Measurements from ENCODE around the gene PLEKHN1.
A peak's percentile ranks its signal among the peaks of the same experiment; 100 is the strongest.
"Not testable (repeated sequence)": the region's sequence is repeated elsewhere in the genome, so short reads cannot be mapped to it uniquely, and the experiment has no call there.

Gene PLEKHN1

GRCh38 chr1:1010131-1010530 is 43.8 kb downstream of the PLEKHN1 start:
- DNase-seq (ENCODE audit: low spot score) = not testable (repeated sequence)

- no peak for DNase-seq (ENCODE audit: low spot score)
Measured at GRCh38 chr1:1011396-1011949, 45.2 kb downstream of the PLEKHN1 start.

GRCh38 chr1:1012736-1013104 is 46.4 kb downstream of the PLEKHN1 start:
- not testable (repeated sequence) for DNase-seq (ENCODE audit: low spot score)

- DNase-seq (ENCODE audit: low spot score) = peak; percentile 89
Measured at GRCh38 chr1:1013105-1013921, 47.0 kb downstream of the PLEKHN1 start, which contains the start of gene ISG15. ISG15 (plus strand) TSS chr1:1013497; CDS start chr1:1013574, 77 bp downstream.

- no peak for DNase-seq (ENCODE audit: low spot score)
Measured at GRCh38 chr1:1013922-1014648, 47.8 kb downstream of the PLEKHN1 start.

GRCh38 chr1:1014799-1015681 is 48.8 kb downstream of the PLEKHN1 start:
- no peak for DNase-seq (ENCODE audit: low spot score)

- DNase-seq (ENCODE audit: low spot score) = not testable (repeated sequence)
Measured at GRCh38 chr1:1017397-1018320, 51.4 kb downstream of the PLEKHN1 start.

GRCh38 chr1:1018321-1018685 is 52.0 kb downstream of the PLEKHN1 start:
- not testable (repeated sequence) for DNase-seq (ENCODE audit: low spot score)

- peak; percentile 77 for DNase-seq (ENCODE audit: low spot score)
Measured at GRCh38 chr1:1019122-1019999, 53.1 kb downstream of the PLEKHN1 start.

GRCh38 chr1:1020000-1020404 is 53.7 kb downstream of the PLEKHN1 start, which contains the start of gene AGRN:
AGRN (plus strand) TSS chr1:1020120; CDS start chr1:1020173, 53 bp downstream.
- DNase-seq (ENCODE audit: low spot score) = no peak

GRCh38 chr1:1020415-1021009 is 54.2 kb downstream of the PLEKHN1 start:
- DNase-seq (ENCODE audit: low spot score) = no peak

GRCh38 chr1:1021010-1021919 is 55.0 kb downstream of the PLEKHN1 start:
- DNase-seq (ENCODE audit: low spot score) = no peak

GRCh38 chr1:1021920-1022259 is 55.6 kb downstream of the PLEKHN1 start:
- DNase-seq (ENCODE audit: low spot score) = no peak

GRCh38 chr1:1022302-1023009 is 56.2 kb downstream of the PLEKHN1 start:
- DNase-seq (ENCODE audit: low spot score) = no peak

- DNase-seq (ENCODE audit: low spot score) = no peak
Measured at GRCh38 chr1:1023700-1024099, 57.4 kb downstream of the PLEKHN1 start.

- DNase-seq (ENCODE audit: low spot score) = no peak
Measured at GRCh38 chr1:1024149-1024770, 58.0 kb downstream of the PLEKHN1 start.
